Hematopoietic multipotent progenitor cell treated with erythropoietin and hydrocortisone succinate and interleukin-3 and kit ligand, for 6 days (in vitro differentiated cells): ENCODE results near the gene FAM193A.
A peak's percentile ranks its signal among the peaks of the same experiment; 100 is the strongest.
"Not testable (repeated sequence)": the region's sequence is repeated elsewhere in the genome, so short reads cannot be mapped to it uniquely, and the experiment has no call there.

Experiments used
- DNase-seq: peaks from one replicate; pipeline ENCODE4 v3.0.0-alpha.2; 2015

Gene FAM193A

GRCh38 chr4:2663275-2663674 is 126.8 kb downstream of the FAM193A start:
- DNase-seq = peak; percentile 19

- DNase-seq = no peak
These were observed 130.3 kb downstream of the FAM193A start for GRCh38 chr4:2666722-2667247.

GRCh38 chr4:2667428-2667827 is 131.0 kb downstream of the FAM193A start:
- no peak for DNase-seq

GRCh38 chr4:2671267-2671895 is 134.9 kb downstream of the FAM193A start:
- no peak for DNase-seq

- no peak for DNase-seq
These were observed 135.6 kb downstream of the FAM193A start for GRCh38 chr4:2672082-2672481.

GRCh38 chr4:2672700-2673099 is 136.3 kb downstream of the FAM193A start:
- DNase-seq = peak; percentile 36

GRCh38 chr4:2673157-2673556 is 136.7 kb downstream of the FAM193A start:
- DNase-seq = peak; percentile 36

- not testable (repeated sequence) for DNase-seq
These were observed 143.3 kb downstream of the FAM193A start for GRCh38 chr4:2679762-2680161.

GRCh38 chr4:2684486-2684885 is 148.0 kb downstream of the FAM193A start:
- DNase-seq = no peak

- DNase-seq = no peak
These were observed 149.1 kb downstream of the FAM193A start for GRCh38 chr4:2685541-2685940.

- no peak for DNase-seq
These were observed 150.2 kb downstream of the FAM193A start for GRCh38 chr4:2686379-2687265.

- DNase-seq = no peak
These were observed 151.8 kb downstream of the FAM193A start for GRCh38 chr4:2688281-2688680.

GRCh38 chr4:2688697-2689096 is 152.2 kb downstream of the FAM193A start:
- no peak for DNase-seq

GRCh38 chr4:2689114-2689513 is 152.7 kb downstream of the FAM193A start:
- DNase-seq = no peak

- peak; percentile 44 for DNase-seq
These were observed 153.6 kb downstream of the FAM193A start for GRCh38 chr4:2689825-2690700.

GRCh38 chr4:2691313-2691712 is 154.9 kb downstream of the FAM193A start:
- no peak for DNase-seq

- DNase-seq = no peak
These were observed 155.5 kb downstream of the FAM193A start for GRCh38 chr4:2691952-2692435.

GRCh38 chr4:2694691-2695090 is 158.2 kb downstream of the FAM193A start:
- no peak for DNase-seq

GRCh38 chr4:2695346-2696060 is 159.1 kb downstream of the FAM193A start:
- DNase-seq = no peak

GRCh38 chr4:2696423-2696822 is 160.0 kb downstream of the FAM193A start:
- DNase-seq = no peak

- DNase-seq = no peak
These were observed 161.6 kb downstream of the FAM193A start for GRCh38 chr4:2697995-2698414.

GRCh38 chr4:2698504-2698903 is 162.1 kb downstream of the FAM193A start:
- no peak for DNase-seq
